Activated naive CD4-positive, alpha-beta T cell treated with anti-CD3 and anti-CD28 coated beads, Interleukin-2, amount 10 ng/mL, durations not matched to agents 7 days and 5 days (primary cell): ENCODE data around the gene BAD.
A peak's percentile ranks its signal among the peaks of the same experiment; 100 is the strongest.
"Not testable (repeated sequence)": the region's sequence is repeated elsewhere in the genome, so short reads cannot be mapped to it uniquely, and the experiment has no call there.

Experiments
- CTCF ChIA-PET: fragments of 350-600 bp; sonication (Branson Sonifier 250); formaldehyde crosslinking; loops from one replicate; lab custom pipeline; 2021; ENCODE audit warnings: antibody characterized with exemption; lab: Charles Lee
- DNase-seq: peaks from one replicate; pipeline ENCODE4 v3.0.0-alpha.2; 2020
- H3K27ac Mint-ChIP-seq: one replicate; pipeline ENCODE4 v1.8.0; 2021; ENCODE audit warnings: mild to moderate bottlenecking, moderate library complexity, mixed read lengths
- H3K27me3 Mint-ChIP-seq: one replicate; pipeline ENCODE4 v1.8.0; 2021; ENCODE audit warnings: mild to moderate bottlenecking, mixed read lengths
- H3K36me3 Mint-ChIP-seq: one replicate; pipeline ENCODE4 v1.8.0; 2021; ENCODE audit warnings: mixed read lengths
- H3K4me1 Mint-ChIP-seq: one replicate; pipeline ENCODE4 v1.8.0; 2021; ENCODE audit warnings: mixed read lengths
- H3K4me3 Mint-ChIP-seq: one replicate; pipeline ENCODE4 v1.8.0; 2021; ENCODE audit warnings: mild to moderate bottlenecking, moderate library complexity, mixed read lengths
- H3K9me3 Mint-ChIP-seq: one replicate; pipeline ENCODE4 v1.8.0; 2021; ENCODE audit warnings: mixed read lengths

BAD gene

DNA sequence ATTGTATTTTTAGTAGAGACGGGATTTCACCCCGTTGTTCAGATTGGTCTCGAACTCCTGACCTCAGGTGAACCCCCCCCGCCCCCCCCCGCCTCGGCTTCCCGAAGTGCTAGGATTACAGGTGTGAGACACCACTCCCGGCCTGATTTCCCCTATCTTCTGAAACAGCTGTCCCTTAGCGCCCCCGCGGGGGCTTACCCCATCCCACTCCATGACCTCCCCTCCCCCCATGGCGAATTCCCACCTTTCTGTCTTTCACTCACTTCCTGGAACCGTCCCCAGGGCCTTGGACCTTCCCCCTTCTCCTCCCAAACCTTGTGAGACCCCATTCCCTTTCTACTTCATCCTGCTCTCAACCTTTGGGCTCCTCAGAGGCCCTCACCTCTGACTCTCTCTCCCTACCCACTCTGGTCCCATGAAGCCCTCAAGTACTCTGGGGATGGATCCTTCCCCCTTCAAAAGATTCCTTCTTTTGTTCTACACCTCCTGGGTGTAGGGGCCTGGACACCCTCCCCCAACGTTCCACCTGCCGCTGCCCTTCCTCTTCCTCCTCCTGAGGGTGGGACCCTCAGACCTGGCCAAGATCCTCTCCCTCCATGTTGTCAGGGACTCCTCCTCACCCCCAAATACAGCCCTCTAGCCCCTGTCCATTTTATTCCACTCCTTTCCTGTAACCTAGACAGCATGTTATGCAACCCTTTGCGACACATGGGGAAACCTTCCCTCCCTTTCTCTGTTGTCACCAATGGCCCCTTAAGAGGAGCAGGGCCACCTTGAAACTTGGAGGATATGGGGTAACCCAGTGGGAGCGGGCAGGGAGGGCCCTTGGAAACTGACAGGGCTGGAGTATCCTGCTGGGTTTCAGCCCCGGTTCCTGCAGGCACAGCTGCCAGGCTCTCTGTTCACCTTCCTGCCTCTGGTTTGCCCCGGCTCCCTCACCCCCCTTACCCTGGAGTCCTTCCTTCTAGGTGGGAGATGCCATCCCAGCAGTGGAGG, 34.6 kb upstream of the BAD start:
- CTCF ChIA-PET: interaction anchor here (0.9 to 3.3 kb wide), 4 partner anchors 12 to 34 kb away, joined by 4 to 46 read pairs (median 20); partner anchors contain the start of gene ESRRA
- no peaks in the 10 kb centered on the region for H3K9me3 Mint-ChIP-seq
- H3K27ac Mint-ChIP-seq: peak overlapping the region; percentile 100
- H3K27me3 Mint-ChIP-seq: no peaks in the 10 kb centered on the region
- peaks cover 40% of the 10 kb centered on the region for H3K36me3 Mint-ChIP-seq
- DNase-seq: no peak
- peak overlapping the region; percentile 97 for H3K4me3 Mint-ChIP-seq
- peaks cover 54% of the 10 kb centered on the region for H3K4me1 Mint-ChIP-seq

DNA sequence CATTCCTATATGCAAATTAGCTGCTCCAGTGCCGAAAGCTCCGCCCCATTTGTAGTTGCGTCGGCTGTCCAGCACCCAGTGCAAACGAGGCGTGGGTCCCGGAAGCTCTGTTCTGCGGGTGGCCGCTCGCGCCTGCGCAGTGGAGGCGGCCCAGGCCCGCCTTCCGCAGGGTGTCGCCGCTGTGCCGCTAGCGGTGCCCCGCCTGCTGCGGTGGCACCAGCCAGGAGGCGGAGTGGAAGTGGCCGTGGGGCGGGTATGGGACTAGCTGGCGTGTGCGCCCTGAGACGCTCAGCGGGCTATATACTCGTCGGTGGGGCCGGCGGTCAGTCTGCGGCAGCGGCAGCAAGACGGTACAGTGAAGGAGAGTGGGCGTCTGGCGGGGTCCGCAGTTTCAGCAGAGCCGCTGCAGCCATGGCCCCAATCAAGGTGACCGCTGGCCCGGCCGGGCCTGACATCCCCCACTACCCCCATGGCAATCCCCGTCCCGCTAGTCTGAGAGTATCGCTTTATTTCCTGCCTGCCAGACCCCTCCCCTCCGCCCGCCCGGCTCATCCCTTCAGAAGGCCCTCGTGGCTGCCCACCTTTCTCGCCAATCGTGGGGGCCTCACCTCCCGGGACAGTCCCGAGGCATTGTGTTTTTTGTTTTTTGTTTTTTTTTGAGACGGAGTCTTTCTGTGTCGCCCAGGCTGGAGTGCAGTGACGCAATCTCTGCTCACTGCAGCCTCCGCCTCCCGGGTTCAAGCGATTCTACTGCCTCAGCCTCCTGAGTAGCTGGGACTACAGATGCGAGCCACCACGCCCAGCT, 33.7 kb upstream of the BAD start, which contains the start of gene PRDX5:
Gene PRDX5, plus strand, starts transcription at position 161 of the 805 bp plus-strand sequence. Its CDS starts 95 bp downstream, at position 256.
- H3K9me3 Mint-ChIP-seq: no peaks in the 10 kb centered on the region

DNA sequence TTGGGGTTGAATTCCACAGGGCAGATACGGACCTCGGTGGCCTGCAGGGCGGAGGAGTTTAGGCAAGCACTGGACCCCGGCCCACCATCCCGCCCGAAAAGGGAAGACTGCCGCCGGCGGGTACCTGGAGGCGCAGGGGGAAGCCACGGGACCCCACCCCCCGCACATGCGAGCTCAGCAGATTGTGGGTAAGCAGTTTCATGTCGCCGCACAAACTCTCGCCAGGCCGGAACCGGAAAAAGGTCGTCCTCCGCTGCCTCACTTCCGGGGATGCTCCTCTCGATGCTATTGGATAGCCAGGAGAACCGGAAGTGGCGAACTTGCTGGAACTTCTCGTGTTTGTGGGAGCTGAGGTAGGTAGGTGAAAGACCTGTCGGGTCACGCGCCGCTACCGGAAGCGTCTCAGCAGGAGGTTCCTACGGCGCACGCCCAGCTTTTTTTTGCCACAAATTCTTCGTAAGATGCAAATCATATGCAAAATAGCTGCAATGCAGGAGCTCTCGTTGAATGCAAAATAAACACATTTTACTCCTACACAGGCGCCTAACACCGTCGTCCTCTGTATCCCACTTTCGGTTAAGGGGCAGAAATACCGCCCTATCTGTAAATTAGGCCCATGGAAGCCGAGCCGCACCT, 33.0 kb upstream of the BAD start, which contains the start of gene TRMT112:
Gene TRMT112, minus strand, starts transcription at position 235 of the 636 bp plus-strand sequence. Its CDS starts 33 bp downstream, at position 202.
- CTCF ChIA-PET: interaction anchor here (0.6 to 3.3 kb wide), 23 partner anchors 10 to 1588 kb away, joined by 3 to 46 read pairs (median 6); partner anchors contain the start of genes CATSPERZ, CCDC88B, ESRRA and FERMT3
- no peaks in the 10 kb centered on the region for H3K27me3 Mint-ChIP-seq
- peaks cover 62% of the 10 kb centered on the region for H3K4me1 Mint-ChIP-seq
- H3K4me3 Mint-ChIP-seq: peak within 1 kb of the TSS; percentile 97
- H3K36me3 Mint-ChIP-seq: peaks cover 46% of the 10 kb centered on the region
- H3K9me3 Mint-ChIP-seq: no peaks in the 10 kb centered on the region
- peak; percentile 99 for DNase-seq
- H3K27ac Mint-ChIP-seq: peak within 1 kb of the TSS; percentile 100

More for the DNA sequence above, 33.7 kb upstream of the BAD start, which contains the start of gene PRDX5:
- CTCF ChIA-PET: interaction anchor here (0.6 to 3.3 kb wide), 22 partner anchors 9 to 1588 kb away, joined by 3 to 46 read pairs (median 6); partner anchors contain the start of genes CATSPERZ, CCDC88B, ESRRA and FERMT3
- no peaks in the 10 kb centered on the region for H3K27me3 Mint-ChIP-seq
- peaks cover 55% of the 10 kb centered on the region for H3K4me1 Mint-ChIP-seq
- DNase-seq: peak; percentile 97
- peak within 1 kb of the TSS; percentile 97 for H3K4me3 Mint-ChIP-seq
- peaks cover 42% of the 10 kb centered on the region for H3K36me3 Mint-ChIP-seq
- peak within 1 kb of the TSS; percentile 100 for H3K27ac Mint-ChIP-seq

DNA sequence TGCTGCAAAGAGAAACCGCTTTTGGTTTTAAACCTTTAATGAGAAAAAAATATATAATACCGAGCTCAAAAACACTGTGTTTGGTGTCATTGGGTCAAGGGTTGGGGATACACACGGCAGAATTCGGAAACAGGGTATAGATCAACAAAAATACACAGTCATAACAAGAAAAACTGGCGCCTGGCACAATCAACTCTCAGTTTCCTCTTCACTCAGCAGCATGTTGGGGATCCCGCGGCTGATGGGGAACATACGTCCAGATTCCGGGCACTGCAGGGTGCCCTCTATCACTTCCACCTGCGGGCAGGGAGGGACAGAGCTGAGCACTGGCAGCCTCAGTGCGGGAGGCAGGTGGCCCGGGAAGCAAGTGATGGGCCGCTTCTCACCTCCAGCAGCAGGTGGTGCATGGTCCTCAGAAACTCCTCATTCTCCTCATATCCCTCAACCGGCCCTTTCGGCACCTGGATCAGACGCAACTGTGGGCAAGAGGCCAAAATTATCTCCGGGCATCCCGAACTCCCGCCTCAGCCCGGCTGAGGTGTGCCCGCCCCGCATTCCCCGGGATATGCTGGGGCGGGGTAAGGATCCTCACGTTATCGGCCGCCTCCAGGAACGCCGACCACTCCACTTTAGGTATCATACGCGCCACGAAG, 32.3 kb upstream of the BAD start:
- CTCF ChIA-PET: interaction anchor here (0.6 to 3.3 kb wide), 13 partner anchors 9 to 111 kb away, joined by 4 to 46 read pairs (median 9); partner anchors contain the start of genes CCDC88B, ESRRA, FERMT3 and RPS6KA4
- no peaks in the 10 kb centered on the region for H3K27me3 Mint-ChIP-seq
- no peaks in the 10 kb centered on the region for H3K9me3 Mint-ChIP-seq
- peaks cover 44% of the 10 kb centered on the region for H3K36me3 Mint-ChIP-seq
- H3K4me1 Mint-ChIP-seq: peaks cover 62% of the 10 kb centered on the region
- DNase-seq: peak; percentile 57
- H3K4me3 Mint-ChIP-seq: peak overlapping the region; percentile 97
- peak overlapping the region; percentile 100 for H3K27ac Mint-ChIP-seq

DNA sequence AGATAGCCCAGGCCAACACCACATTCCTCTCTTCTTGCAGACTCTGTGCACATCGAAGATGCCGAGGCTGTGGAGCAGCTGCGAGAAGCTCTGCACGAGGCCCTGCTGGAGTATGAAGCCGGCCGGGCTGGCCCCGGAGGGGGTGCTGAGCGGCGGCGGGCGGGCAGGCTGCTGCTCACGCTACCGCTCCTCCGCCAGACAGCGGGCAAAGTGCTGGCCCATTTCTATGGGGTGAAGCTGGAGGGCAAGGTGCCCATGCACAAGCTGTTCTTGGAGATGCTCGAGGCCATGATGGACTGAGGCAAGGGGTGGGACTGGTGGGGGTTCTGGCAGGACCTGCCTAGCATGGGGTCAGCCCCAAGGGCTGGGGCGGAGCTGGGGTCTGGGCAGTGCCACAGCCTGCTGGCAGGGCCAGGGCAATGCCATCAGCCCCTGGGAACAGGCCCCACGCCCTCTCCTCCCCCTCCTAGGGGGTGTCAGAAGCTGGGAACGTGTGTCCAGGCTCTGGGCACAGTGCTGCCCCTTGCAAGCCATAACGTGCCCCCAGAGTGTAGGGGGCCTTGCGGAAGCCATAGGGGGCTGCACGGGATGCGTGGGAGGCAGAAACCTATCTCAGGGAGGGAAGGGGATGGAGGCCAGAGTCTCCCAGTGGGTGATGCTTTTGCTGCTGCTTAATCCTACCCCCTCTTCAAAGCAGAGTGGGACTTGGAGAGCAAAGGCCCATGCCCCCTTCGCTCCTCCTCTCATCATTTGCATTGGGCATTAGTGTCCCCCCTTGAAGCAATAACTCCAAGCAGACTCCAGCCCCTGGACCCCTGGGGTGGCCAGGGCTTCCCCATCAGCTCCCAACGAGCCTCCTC, 31.4 kb upstream of the BAD start:
- CTCF ChIA-PET: interaction anchor here (2.2 to 3.3 kb wide), 3 partner anchors 16 to 44 kb away, joined by 9 to 46 read pairs (median 24); partner anchors contain the start of gene RPS6KA4
- peaks cover 62% of the 10 kb centered on the region for H3K4me1 Mint-ChIP-seq
- DNase-seq, H3K9me3 Mint-ChIP-seq, H3K27me3 Mint-ChIP-seq: not testable (repeated sequence)
- peaks cover 37% of the 10 kb centered on the region for H3K36me3 Mint-ChIP-seq
- peak overlapping the region; percentile 100 for H3K27ac Mint-ChIP-seq
- H3K4me3 Mint-ChIP-seq: peak overlapping the region; percentile 97

DNA sequence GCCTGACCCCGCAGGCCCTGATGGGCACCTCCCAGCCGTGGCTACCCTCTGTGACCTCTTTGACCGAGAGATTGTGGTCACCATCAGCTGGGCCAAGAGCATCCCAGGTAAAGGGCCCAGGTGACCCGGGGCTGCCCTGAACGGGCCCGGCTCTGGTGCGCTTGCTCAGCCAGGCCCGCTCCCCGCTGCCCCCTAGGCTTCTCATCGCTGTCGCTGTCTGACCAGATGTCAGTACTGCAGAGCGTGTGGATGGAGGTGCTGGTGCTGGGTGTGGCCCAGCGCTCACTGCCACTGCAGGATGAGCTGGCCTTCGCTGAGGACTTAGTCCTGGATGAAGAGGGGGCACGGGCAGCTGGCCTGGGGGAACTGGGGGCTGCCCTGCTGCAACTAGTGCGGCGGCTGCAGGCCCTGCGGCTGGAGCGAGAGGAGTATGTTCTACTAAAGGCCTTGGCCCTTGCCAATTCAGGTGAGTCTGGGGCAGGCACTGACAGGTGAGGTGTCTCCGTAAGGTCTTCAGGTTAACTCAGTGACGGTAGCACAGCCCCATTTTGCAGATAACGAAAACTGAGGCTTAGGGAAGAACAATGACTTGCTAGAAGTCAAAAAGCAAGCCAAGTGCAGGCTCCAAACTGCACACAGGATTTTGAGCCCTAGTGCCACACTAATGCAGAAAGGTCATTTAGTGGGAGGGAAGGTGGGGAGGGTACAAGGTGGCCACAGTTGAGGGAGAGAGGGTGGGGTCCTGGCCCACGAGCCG, 30.5 kb upstream of the BAD start:
- no peak overlapping the region for H3K4me3 Mint-ChIP-seq
- no peaks in the 10 kb centered on the region for H3K9me3 Mint-ChIP-seq
- H3K36me3 Mint-ChIP-seq: peaks cover 31% of the 10 kb centered on the region
- no peaks in the 10 kb centered on the region for H3K27me3 Mint-ChIP-seq
- CTCF ChIA-PET: interaction anchor here (1.3 kb wide), 1 partner anchor 17 kb away, joined by 4 read pairs; no protein-coding TSS in a partner anchor
- peak overlapping the region; percentile 37 for H3K27ac Mint-ChIP-seq
- H3K4me1 Mint-ChIP-seq: peaks cover 58% of the 10 kb centered on the region
- no peak for DNase-seq

DNA sequence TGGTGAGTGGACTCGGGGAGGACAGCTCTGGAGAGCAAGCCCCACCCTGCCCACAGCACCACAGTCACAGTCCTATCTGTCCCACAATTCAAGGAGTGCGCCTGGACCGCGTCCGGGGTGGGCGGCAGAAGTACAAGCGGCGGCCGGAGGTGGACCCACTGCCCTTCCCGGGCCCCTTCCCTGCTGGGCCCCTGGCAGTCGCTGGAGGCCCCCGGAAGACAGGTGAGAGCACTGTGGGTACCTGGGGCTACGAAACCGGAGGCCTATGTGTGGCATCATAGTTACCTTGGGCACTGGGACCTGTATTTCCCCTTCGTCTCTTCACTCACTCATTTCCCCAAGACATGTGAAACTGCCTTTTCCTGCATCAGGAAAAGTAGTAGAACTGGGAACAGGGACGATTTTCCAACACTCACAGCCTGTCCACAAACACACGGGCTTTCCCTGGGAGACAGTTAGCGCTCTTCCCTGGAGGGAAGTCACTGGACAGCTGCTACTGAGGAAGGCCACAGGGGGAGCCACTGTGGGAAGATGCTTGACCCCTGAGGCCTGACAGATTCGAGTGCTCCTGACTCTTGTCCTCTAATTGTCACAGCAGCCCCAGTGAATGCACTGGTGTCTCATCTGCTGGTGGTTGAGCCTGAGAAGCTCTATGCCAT, 29.8 kb upstream of the BAD start:
- Mint-ChIP-seq H3K27me3 (no peaks in the 10 kb centered on the region), H3K4me1 (peaks cover 54% of the 10 kb centered on the region), H3K9me3 (no peaks in the 10 kb centered on the region), H3K27ac (peak overlapping the region; percentile 8), H3K4me3 (no peak overlapping the region), H3K36me3 (peaks cover 31% of the 10 kb centered on the region)
- DNase-seq: no peak
- CTCF ChIA-PET: interaction anchor here (1.3 kb wide), 1 partner anchor 18 kb away, joined by 4 read pairs; no protein-coding TSS in a partner anchor

DNA sequence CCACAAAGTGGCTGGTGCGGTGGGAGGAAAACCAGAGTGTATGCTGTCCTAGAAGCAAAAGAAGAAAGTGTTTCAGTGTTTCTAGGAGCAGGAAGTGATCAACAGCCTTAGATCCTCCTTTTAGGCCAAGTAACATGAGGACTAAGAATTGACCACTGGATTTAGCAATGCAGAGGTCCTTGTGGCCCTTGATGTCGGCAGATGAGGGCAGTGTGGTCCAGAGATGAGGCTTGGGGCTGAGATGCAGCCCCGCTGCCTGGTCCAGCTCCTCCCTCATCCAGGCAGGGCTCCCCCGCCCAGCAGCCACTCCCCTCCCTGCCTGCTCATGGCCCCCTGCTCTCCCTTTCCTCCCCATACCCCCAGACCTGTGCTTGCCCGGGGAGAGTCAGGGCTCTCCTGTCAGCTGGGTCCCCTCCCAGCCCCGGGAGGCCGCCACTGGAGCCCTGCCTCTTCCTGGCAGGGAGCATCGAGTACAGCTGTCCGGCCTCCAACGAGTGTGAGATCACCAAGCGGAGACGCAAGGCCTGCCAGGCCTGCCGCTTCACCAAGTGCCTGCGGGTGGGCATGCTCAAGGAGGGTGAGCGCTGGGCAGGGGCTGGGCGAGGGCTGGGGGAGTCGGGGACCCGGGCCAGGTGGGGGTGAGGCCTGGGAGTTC, 29.2 kb upstream of the BAD start:
- peaks cover 31% of the 10 kb centered on the region for H3K36me3 Mint-ChIP-seq
- no peak overlapping the region for H3K4me3 Mint-ChIP-seq
- CTCF ChIA-PET: interaction anchor here (1.3 kb wide), 1 partner anchor 18 kb away, joined by 4 read pairs; no protein-coding TSS in a partner anchor
- no peak for DNase-seq
- H3K27ac Mint-ChIP-seq: peak overlapping the region; percentile 67
- H3K27me3 Mint-ChIP-seq: no peaks in the 10 kb centered on the region
- no peaks in the 10 kb centered on the region for H3K9me3 Mint-ChIP-seq
- peaks cover 48% of the 10 kb centered on the region for H3K4me1 Mint-ChIP-seq

DNA sequence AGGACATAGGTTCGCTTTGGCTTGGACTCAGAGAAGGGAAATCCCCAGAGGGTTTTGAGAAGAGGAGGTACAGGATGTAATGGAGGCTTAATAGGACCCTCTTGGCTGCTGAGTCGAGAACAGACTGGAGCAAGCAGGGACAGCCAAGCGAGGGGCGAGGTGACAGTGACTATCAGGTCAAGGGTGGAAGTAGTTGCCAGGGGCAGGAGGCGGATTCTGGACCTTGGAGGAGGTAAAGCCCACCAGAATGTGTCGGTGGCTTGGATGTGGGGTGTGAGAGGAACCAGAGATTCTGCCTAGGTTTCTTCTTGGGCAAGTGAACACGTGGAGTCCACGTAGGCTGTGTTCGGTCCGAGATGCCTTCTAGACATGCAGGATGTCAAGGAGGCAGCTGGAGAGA, 28.5 kb upstream of the BAD start:
- peaks cover 28% of the 10 kb centered on the region for H3K36me3 Mint-ChIP-seq
- no peak overlapping the region for H3K4me3 Mint-ChIP-seq
- peak overlapping the region; percentile 67 for H3K27ac Mint-ChIP-seq
- no peaks in the 10 kb centered on the region for H3K27me3 Mint-ChIP-seq
- H3K9me3 Mint-ChIP-seq: no peaks in the 10 kb centered on the region
- peaks cover 43% of the 10 kb centered on the region for H3K4me1 Mint-ChIP-seq
- no peak for DNase-seq
- CTCF ChIA-PET: no interaction called here

DNA sequence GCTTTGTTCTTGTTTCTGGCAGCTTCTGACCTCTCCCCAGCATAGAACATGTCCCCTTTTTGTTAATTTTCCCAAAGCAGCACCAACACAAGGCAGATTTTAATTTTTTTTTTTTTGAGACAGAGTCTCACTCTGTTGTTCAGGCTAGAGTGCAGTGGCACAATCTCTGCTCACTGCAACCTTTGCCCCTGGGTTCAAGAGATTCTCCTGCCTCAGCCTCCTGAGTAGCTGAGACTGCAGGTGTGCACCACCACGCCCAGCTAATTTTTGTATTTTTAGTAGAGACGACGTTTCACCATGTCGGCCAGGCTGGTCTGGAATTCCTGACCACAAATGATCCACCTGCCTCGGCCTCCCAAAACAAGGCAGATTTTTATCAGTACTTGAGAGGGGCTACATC, 23.3 kb upstream of the BAD start:
- CTCF ChIA-PET: interaction anchor here (0.8 to 1.3 kb wide), 2 partner anchors 10 to 47 kb away, joined by 4 to 5 read pairs; partner anchors contain the start of genes PRDX5 and TRMT112
- H3K4me3 Mint-ChIP-seq: peak overlapping the region; percentile 45
- H3K27me3 Mint-ChIP-seq, H3K9me3 Mint-ChIP-seq, DNase-seq: not testable (repeated sequence)
- H3K27ac Mint-ChIP-seq: peak overlapping the region; percentile 76
- peaks cover 14% of the 10 kb centered on the region for H3K36me3 Mint-ChIP-seq
- peaks cover 40% of the 10 kb centered on the region for H3K4me1 Mint-ChIP-seq
